GM12878 (cell line): ENCODE data around the gene RNF169. TPM values are rescaled to one million over a fixed set of nuclear protein-coding genes. Genes with fewer than 3 reads are reported as not detected.

Source experiments
- ATAC-seq: fragments of 200-7000 bp; cut with Tn5 transposase; 3 replicates; pipeline ENCODE4 v1.9.1; 2020; ENCODE audit warnings: mild to moderate bottlenecking, moderate library complexity
- BruUV-seq: library from RNA; stranded (reverse); fragments of 400-500 nt; replicated peaks from 2 replicates; lab custom pipeline; 2021; lab: Mats Ljungman, UMichigan
- CTCF ChIA-PET: fragments of 300-600 bp; sonication (Branson Sonifier 250); formaldehyde crosslinking; extraction: SDS; loops from one replicate; lab custom pipeline; 2021; ENCODE audit warnings: inconsistent platforms; lab: Yijun Ruan, JAX
- POLR2A ChIA-PET: fragments of 350-600 bp; formaldehyde crosslinking; extraction: SDS; loops from one replicate; lab custom pipeline; 2021; ENCODE audit warnings: inconsistent platforms; lab: Charles Lee
- RAD21 ChIA-PET: fragments of 300-600 bp; sonication (Branson Sonifier 250); formaldehyde crosslinking; loops from one replicate; lab custom pipeline; 2023; ENCODE audit warnings: antibody characterized with exemption; ENCODE audit not compliant: unreplicated experiment; lab: Charles Lee
- SMC1A ChIA-PET: fragments of 300-600 bp; sonication (Branson Sonifier 250); formaldehyde crosslinking; loops from one replicate; lab custom pipeline; 2023; ENCODE audit not compliant: unreplicated experiment, uncharacterized antibody; lab: Charles Lee
- DNase-seq: peaks from one replicate; pipeline ENCODE4 v3.0.0-alpha.2; 2011; ENCODE audit warnings: low read depth, low spot score
- FAIRE-seq: peaks from 3 replicates; lab custom pipeline; 2011; peaks lifted over from hg19 to GRCh38; lab: Jason Lieb, UNC
- H2AFZ ChIP-seq: 2 replicates; pipeline ENCODE4 v1.6.0; 2011; ENCODE audit warnings: low read depth, low read length, control low read depth; ENCODE audit not compliant: control insufficient read depth
- H3K27ac ChIP-seq: 2 replicates; pipeline ENCODE4 v1.5.1; 2011; ENCODE audit warnings: control low read depth; ENCODE audit not compliant: control insufficient read depth, insufficient read depth
- H3K27me3 ChIP-seq, 2 experiments: replicated peaks in 1 of 2; 2 replicates each; pipeline versions ENCODE4 v1.6.0 to v1.6.1; 2011; ENCODE audit warnings: low read length in 1 of 2; ENCODE audit not compliant: control insufficient read depth in 2 of 2, insufficient read depth in 2 of 2
- H3K36me3 ChIP-seq, 2 experiments: 2 replicates each; pipeline ENCODE4 v1.5.1; 2011; ENCODE audit warnings: low read length in 1 of 2; ENCODE audit not compliant: control insufficient read depth in 2 of 2, insufficient read depth in 2 of 2
- H3K4me1 ChIP-seq: 2 replicates; pipeline ENCODE4 v1.6.1; 2011; ENCODE audit warnings: mild to moderate bottlenecking, low read length, moderate library complexity, mixed read lengths; ENCODE audit not compliant: control insufficient read depth, insufficient read depth
- H3K4me2 ChIP-seq: 2 replicates; pipeline ENCODE4 v1.6.0; 2011; ENCODE audit warnings: control low read depth; ENCODE audit not compliant: control insufficient read depth, insufficient read depth
- H3K4me3 ChIP-seq: fragments of 200-600 bp; sonication (generic); 2 replicates; pipeline ENCODE4 v1.5.1; 2016
- H3K79me2 ChIP-seq: 2 replicates; pipeline ENCODE4 v1.6.0; 2011; ENCODE audit warnings: low read length; ENCODE audit not compliant: control insufficient read depth, insufficient read depth
- H3K9ac ChIP-seq: 2 replicates; pipeline ENCODE4 v1.8.0; 2011; ENCODE audit warnings: low read length, control low read depth, mixed read lengths; ENCODE audit not compliant: control insufficient read depth, insufficient read depth
- H3K9me3 ChIP-seq: replicated peaks from 3 replicates; pipeline ENCODE4 v1.5.1; 2011; ENCODE audit warnings: mild to moderate bottlenecking, low read length; ENCODE audit not compliant: control insufficient read depth, insufficient read depth
- H4K20me1 ChIP-seq: 2 replicates; pipeline ENCODE4 v1.6.0; 2011; ENCODE audit not compliant: control insufficient read depth, insufficient read depth
- BACH1 ChIP-seq: fragments of 450-650 bp; IDR thresholded peaks from 2 replicates; pipeline ENCODE4 v1.6.1; 2017; ENCODE audit warnings: mild to moderate bottlenecking, borderline replicate concordance
- BCL11A ChIP-seq: IDR thresholded peaks from 2 replicates; pipeline ENCODE4 v1.6.1; 2011; ENCODE audit warnings: low read depth, low read length
- CHD2 ChIP-seq: IDR thresholded peaks from 2 replicates; pipeline ENCODE4 v1.6.1; 2011; ENCODE audit warnings: low read depth, low read length, improper control_type of control experiment, borderline replicate concordance
- CREB1 ChIP-seq: IDR thresholded peaks from 2 replicates; pipeline ENCODE4 v1.6.1; 2012; ENCODE audit warnings: low read depth, mild to moderate bottlenecking, inconsistent platforms
- HDAC2 ChIP-seq: fragments of 200-600 bp; sonication (generic); IDR thresholded peaks from 2 replicates; pipeline ENCODE4 v1.6.1; 2017
- KLF5 ChIP-seq: fragments of 450-650 bp; IDR thresholded peaks from 2 replicates; pipeline ENCODE4 v1.6.1; 2014; ENCODE audit warnings: mild to moderate bottlenecking; ENCODE audit not compliant: partially characterized antibody
- NR2C1 ChIP-seq: fragments of 450-650 bp; IDR thresholded peaks from 2 replicates; pipeline ENCODE4 v1.6.1; 2017; ENCODE audit warnings: antibody characterized with exemption, mild to moderate bottlenecking, moderate library complexity
- NRF1 ChIP-seq: conservative IDR thresholded peaks from 2 replicates; pipeline ENCODE4 v1.6.1; 2011; ENCODE audit warnings: mild to moderate bottlenecking, low read depth, low read length, improper control_type of control experiment
- PAX5 ChIP-seq: IDR thresholded peaks from 2 replicates; pipeline ENCODE4 v1.6.1; 2011; ENCODE audit warnings: low read depth, low read length, borderline replicate concordance
- POLR2AphosphoS5 ChIP-seq: IDR thresholded peaks from 2 replicates; pipeline ENCODE4 v1.6.1; 2011; ENCODE audit warnings: mild to moderate bottlenecking, low read length, inconsistent platforms
- RAD51 ChIP-seq: fragments of 450-650 bp; IDR thresholded peaks from 2 replicates; pipeline ENCODE4 v1.6.1; 2016; ENCODE audit warnings: moderate library complexity, mild to moderate bottlenecking, inconsistent platforms
- SP1 ChIP-seq: IDR thresholded peaks from one replicate; pipeline ENCODE4 v1.6.1; 2011; ENCODE audit warnings: low read depth, low read length
- WRNIP1 ChIP-seq: IDR thresholded peaks from 2 replicates; pipeline ENCODE4 v1.6.1; 2011; ENCODE audit warnings: low read depth, low read length, improper control_type of control experiment, borderline replicate concordance
- ZNF24 ChIP-seq: fragments of 450-650 bp; IDR thresholded peaks from 2 replicates; pipeline ENCODE4 v1.6.1; 2017; ENCODE audit warnings: antibody characterized with exemption, mild to moderate bottlenecking
- ZZZ3 ChIP-seq: IDR thresholded peaks from 2 replicates; pipeline ENCODE4 v1.6.1; 2011; ENCODE audit warnings: low read depth; ENCODE audit not compliant: control insufficient read depth, insufficient read length
- WGBS: methylation state at CpG from one replicate; pipeline ENCODE4 v1.1.6; 2016; ENCODE audit warnings: low lambda C conversion rate; ENCODE audit not compliant: insufficient replicate concordance, insufficient coverage; ENCODE audit errors: missing lambda C conversion rate; 5-methylcytosine and 5-hydroxymethylcytosine counted together
- in situ Hi-C: fragments of 300-500 bp; cut with MboI; formaldehyde crosslinking; loops from 9 replicates; pipeline ENCODE4 v1.14.3; 2018; ENCODE audit warnings: mixed read lengths
- intact Hi-C: fragments of 100-400 bp; cut with micrococcal nuclease; formaldehyde crosslinking; loops from one replicate; pipeline ENCODE4 v1.14.2; 2022; ENCODE audit not compliant: unreplicated experiment
- polyA plus RNA-seq, 11 experiments: library from polyadenylated mRNA; depleted of rRNA in 4 of 11; unstranded in 6 of 11; stranded (reverse) in 5 of 11; fragments of >200 nt; fragmentation: Nextera tagmentation in 4 of 11; fragmentation: Illumina TruSeq in 1 of 11; extraction: Ambion mirVana in 4 of 11; extraction: Trizol in 1 of 11; gene quantifications; 1 replicate in 1 of 11; 2 replicates in 10 of 11; pipeline versions ENCODE4 v1.2.1 to v1.2.3, GENCODE V29; 2011 to 2016; ENCODE audit warnings: inconsistent platforms in 2 of 11, missing spikeins in 2 of 11, low read depth in 1 of 11
- total RNA-seq, 4 experiments: library from RNA; depleted of rRNA in 3 of 4; stranded (reverse); fragments of >200 nt in 3 of 4; fragmentation: Illumina TruSeq in 1 of 4; extraction: Trizol in 1 of 4; gene quantifications; 2 replicates each; pipeline versions ENCODE4 v1.2.1 to v1.2.3, GENCODE V29; 2013 to 2021
- TF ChIP-seq, protein P1 (sequence below): fragments of 450-650 bp; IDR thresholded peaks from 2 replicates; pipeline ENCODE4 v1.6.1; 2016; ENCODE audit warnings: mild to moderate bottlenecking
- TF ChIP-seq, protein P2 (sequence below): fragments of 450-650 bp; IDR thresholded peaks from 2 replicates; pipeline ENCODE4 v1.6.1; 2014; ENCODE audit warnings: mild to moderate bottlenecking

RNF169 gene
- total and polyA plus RNA-seq, 10 of the 15 experiments (the other 5 are each of a cell fraction or from before 2014, with no cell fraction given), result 0.32 to 13.2 (median 6.4) TPM

DNA sequence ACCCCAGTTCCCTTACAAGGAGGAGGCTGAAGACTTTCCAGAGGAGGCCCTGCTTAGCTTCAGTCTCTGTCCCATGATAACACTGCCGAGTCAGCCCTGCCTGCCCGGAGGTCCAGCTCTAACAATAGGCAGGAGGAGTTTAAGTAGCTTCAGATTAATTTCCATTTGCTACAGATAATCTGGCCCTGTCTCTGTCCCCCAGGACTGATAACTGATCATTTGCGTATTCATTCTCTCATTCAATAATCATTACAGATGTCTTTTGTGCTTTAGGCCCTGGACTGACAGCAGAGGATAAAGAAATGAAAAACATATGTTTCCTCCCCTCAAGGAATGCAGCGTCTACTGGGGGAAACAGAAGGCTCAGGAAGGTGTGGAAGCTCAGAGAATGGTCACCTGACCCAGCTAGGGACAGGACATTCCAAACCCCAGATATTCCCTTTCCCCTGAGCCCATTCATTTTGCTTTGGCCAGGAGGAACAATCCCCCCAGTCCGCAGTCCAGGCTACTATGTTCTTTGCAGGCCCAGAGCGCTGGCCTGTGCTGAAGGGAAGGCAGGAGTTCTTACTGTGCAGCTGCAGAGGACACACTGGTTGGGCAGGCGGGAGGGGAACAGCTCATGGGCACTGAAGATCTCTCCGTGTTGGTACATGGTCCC, 38.2 kb upstream of the RNF169 start:
- Histone ChIP-seq H3K4me3 (no peak overlapping the region), H3K4me1 (no peaks in the 10 kb centered on the region), H3K79me2 (no peaks in the 10 kb centered on the region), H3K4me2 (no peak overlapping the region), H3K9me3 (no peaks in the 10 kb centered on the region), H3K36me3 (no peaks in the 10 kb centered on the region), H3K27me3 (no peaks in the 10 kb centered on the region), H3K27ac (no peak overlapping the region), H4K20me1 (no peaks in the 10 kb centered on the region)
- ChIA-PET RAD21 (no interaction called here), CTCF (interaction anchor here (0.6 to 1.0 kb wide), 2 partner anchors 29 to 308 kb away, joined by 3 read pairs; no protein-coding TSS in a partner anchor), SMC1A (no interaction called here), POLR2A (no interaction called here)
- in situ Hi-C loops, result no loop called here
- DNase-seq, result no peak
- 43% methylated on average over 8 of the region's 8 CpGs for WGBS
- intact Hi-C loops, result no loop called here
- no peak for ATAC-seq
- no peak for TF ChIP-seq PAX5
- TF ChIP-seq SP1, result no peak
- TF ChIP-seq ZNF24, result no peak
- TF ChIP-seq BACH1, result no peak
- TF ChIP-seq NR2C1, result no peak
- TF ChIP-seq KLF5, result no peak
- TF ChIP-seq, protein P1, sequence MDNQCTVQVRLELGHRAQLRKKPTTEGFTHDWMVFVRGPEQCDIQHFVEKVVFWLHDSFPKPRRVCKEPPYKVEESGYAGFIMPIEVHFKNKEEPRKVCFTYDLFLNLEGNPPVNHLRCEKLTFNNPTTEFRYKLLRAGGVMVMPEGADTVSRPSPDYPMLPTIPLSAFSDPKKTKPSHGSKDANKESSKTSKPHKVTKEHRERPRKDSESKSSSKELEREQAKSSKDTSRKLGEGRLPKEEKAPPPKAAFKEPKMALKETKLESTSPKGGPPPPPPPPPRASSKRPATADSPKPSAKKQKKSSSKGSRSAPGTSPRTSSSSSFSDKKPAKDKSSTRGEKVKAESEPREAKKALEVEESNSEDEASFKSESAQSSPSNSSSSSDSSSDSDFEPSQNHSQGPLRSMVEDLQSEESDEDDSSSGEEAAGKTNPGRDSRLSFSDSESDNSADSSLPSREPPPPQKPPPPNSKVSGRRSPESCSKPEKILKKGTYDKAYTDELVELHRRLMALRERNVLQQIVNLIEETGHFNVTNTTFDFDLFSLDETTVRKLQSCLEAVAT, result no peak
- no peak for TF ChIP-seq BCL11A
- no peak for TF ChIP-seq HDAC2
- no peak for TF ChIP-seq CREB1
- no peak for TF ChIP-seq ZZZ3
- no peak for TF ChIP-seq CHD2
- TF ChIP-seq, protein P2, sequence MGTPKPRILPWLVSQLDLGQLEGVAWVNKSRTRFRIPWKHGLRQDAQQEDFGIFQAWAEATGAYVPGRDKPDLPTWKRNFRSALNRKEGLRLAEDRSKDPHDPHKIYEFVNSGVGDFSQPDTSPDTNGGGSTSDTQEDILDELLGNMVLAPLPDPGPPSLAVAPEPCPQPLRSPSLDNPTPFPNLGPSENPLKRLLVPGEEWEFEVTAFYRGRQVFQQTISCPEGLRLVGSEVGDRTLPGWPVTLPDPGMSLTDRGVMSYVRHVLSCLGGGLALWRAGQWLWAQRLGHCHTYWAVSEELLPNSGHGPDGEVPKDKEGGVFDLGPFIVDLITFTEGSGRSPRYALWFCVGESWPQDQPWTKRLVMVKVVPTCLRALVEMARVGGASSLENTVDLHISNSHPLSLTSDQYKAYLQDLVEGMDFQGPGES, result no peak
- no peak for TF ChIP-seq WRNIP1
- no peak for TF ChIP-seq POLR2AphosphoS5
- TF ChIP-seq RAD51, result no peak
- TF ChIP-seq NRF1, result no peak
- TF ChIP-seq, all 136 proteins: peak for 0
- no peak for FAIRE-seq
- Histone ChIP-seq H3K9ac (no peak overlapping the region), H2AFZ (no peak overlapping the region)
- no TSS peak for BruUV-seq
